GM20000 (cell line): ENCODE results near the gene DDAH2.

Experiments
- DNase-seq: peaks from one replicate; pipeline ENCODE4 v3.0.0; 2012; ENCODE audit warnings: low spot score
- CTCF ChIP-seq: IDR thresholded peaks from 2 replicates; pipeline ENCODE4 v1.5.1; 2012; ENCODE audit warnings: mild to moderate bottlenecking, control low read depth; ENCODE audit errors: extremely low read depth, missing control alignments

The DDAH2 gene

GRCh38 chr6:31736021-31736767 is 7.1 kb upstream of the DDAH2 start, which contains the start of gene CLIC1:
CLIC1 (minus strand) TSS chr6:31736530; CDS start chr6:31736300, 230 bp downstream.
- DNase-seq, result peak; percentile 84
- no peak for TF ChIP-seq CTCF

GRCh38 chr6:31734821-31735406 is 5.8 kb upstream of the DDAH2 start:
- TF ChIP-seq CTCF, result no peak
- DNase-seq, result peak; percentile 86

GRCh38 chr6:31734247-31734820 is 5.2 kb upstream of the DDAH2 start:
- no peak for TF ChIP-seq CTCF
- DNase-seq, result no peak

GRCh38 chr6:31733734-31734133 is 4.6 kb upstream of the DDAH2 start:
- TF ChIP-seq CTCF, result no peak
- no peak for DNase-seq

- no peak for TF ChIP-seq CTCF
- no peak for DNase-seq
Observed at GRCh38 chr6:31732029-31732428, 2.9 kb upstream of the DDAH2 start.

- no peak for TF ChIP-seq CTCF
- no peak for DNase-seq
Observed at GRCh38 chr6:31730631-31731086, 1.6 kb upstream of the DDAH2 start.

- peak; percentile 80 for DNase-seq
- TF ChIP-seq CTCF, result no peak
Observed at GRCh38 chr6:31729979-31730630, 1.0 kb upstream of the DDAH2 start.
